NCI-H526 (cell line): ENCODE data around the gene FAM217A.
"Not testable (repeated sequence)": the region's sequence is repeated elsewhere in the genome, so short reads cannot be mapped to it uniquely, and the experiment has no call there.

ENCODE experiments used
- DNase-seq, 2 experiments: peaks; one replicate each; lab custom pipeline; 2025; lab: John Stamatoyannopoulos, UW

Gene FAM217A, protein sequence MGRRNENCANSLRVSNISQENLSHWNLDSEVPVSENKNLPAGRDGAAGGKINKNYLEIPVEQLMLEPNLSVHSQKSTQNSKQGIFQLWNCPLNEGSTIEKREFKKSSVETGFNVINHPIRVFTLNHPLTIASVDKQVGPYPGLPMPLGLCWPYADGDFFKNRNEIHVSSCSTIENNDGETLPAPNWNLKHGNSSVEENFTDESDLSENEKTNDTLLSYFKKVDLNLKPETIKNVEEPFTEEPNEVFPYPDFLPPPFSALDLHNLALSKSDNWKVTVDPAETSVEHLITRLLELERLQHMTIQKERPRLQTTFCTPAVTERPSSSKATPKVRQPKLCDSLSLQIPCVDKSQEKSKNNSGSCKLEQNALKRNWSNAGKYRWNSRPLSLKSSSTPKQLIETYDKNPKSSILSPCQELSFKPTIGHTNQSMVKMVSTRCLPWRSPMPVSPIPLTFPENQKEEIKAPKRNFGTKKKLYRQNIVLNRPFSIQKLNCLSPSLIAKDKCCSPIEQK

GRCh38 chr6:4078691-4079471 is at the start of gene FAM217A:
TSS of gene FAM217A (minus strand) at chr6:4079137. CDS start at chr6:4077414, 1,723 bp downstream.
- DNase-seq, result no peak

DNA sequence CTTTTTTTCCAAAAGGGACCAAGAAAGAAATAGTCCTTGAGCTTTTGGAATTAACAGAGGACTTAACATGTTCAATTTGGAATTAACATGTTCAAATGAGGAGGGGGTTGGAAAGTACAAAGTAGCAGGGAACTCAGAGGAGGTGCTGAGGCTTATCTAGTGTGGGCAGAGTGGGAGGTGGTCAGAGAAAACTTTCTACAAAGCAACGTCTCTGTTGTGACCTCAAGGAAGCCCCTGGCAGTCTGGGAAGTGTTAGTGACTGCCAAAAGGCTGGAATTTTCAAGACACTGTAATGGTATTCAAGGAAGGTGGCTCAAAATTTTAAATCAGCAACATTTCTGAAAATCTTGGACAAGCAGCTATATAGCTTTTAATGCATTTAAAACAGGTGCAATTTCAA is 49.1 kb upstream of the FAM217A start:
- no peak for DNase-seq

DNA sequence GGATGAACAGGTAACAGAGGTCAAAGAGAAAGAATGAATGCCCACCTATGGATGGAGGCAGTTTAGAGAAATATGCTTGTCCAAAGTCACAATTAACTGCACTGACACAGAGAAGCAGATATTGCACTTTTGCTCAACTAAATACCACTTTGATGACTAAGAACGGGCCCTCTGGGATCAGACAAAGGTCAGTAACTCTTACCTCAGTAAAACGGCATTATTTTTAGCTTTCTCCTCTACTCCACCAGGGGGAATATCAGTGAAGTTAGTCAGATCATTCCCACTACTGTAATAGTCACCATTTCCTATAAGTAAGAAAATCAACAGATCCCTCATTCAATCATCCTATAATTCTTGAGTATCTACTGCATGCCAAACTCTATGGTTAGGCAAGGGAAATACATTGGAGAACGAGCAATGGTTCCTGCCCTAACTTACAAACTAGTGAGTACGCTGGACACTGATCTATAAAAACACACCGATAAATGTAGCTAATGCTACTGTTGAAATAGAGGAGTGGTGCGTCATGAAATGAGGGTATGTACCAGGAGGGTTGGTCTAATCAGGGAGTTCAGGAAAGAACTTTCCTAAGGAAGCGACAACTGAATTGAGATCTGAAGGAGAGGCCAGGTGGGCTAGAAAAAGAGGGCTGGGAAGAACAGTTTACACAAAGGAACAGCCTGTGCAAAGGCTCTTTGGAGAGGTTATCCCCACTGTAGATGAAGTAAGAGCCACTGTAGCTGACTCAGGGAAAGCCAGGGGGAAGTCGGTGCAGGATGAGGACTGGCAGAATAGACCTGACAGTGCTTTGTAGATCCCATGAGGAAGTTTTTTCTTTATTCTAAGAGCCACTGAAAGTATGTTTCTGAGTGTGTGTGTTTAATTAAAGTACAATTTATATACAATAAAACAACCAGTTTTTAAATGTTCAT is 47.3 kb upstream of the FAM217A start:
- DNase-seq, result no peak

- DNase-seq, result no peak
These were observed 46.6 kb upstream of the FAM217A start for GRCh38 chr6:4125500-4125899.

DNA sequence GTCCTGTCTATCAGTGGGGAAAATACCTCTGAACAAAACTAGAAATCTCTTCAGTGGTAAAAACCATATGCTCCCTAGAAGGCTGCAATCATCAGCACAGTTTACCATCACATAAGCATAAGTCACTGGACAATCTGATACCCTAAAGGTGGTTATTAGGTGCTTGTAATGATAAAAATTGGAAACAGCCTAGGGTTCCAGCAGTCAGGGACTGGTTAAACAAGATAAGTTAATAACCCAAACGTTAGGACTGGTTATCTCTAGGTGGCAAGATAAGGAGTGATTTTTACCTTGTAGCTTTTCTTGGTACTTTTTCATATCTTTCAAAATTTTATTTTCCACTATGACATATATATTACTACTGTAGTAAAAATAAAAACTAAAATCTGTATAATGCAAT is 45.4 kb upstream of the FAM217A start:
- DNase-seq, result no peak

DNA sequence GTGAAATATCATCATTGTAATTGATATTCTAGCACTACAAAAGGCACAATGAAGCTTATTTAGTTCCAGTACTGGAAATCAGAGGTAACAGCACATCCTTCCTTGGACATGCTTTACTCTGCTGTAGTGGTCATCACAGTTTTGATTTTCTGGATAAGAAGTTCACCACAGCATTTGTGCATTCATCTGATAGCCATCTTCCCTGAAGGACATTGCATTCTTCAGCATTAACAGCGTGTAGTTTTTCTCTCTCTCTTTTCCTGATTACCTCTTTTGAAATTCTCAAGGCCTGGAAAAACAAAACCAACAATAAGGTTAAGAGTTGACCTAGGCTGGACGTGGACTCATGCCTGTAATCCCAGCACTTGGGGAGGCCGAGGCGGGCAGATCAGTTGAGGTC is 36.8 kb upstream of the FAM217A start:
- no peak for DNase-seq

GRCh38 chr6:4114123-4114522 is 35.2 kb upstream of the FAM217A start:
- DNase-seq, result no peak

DNA sequence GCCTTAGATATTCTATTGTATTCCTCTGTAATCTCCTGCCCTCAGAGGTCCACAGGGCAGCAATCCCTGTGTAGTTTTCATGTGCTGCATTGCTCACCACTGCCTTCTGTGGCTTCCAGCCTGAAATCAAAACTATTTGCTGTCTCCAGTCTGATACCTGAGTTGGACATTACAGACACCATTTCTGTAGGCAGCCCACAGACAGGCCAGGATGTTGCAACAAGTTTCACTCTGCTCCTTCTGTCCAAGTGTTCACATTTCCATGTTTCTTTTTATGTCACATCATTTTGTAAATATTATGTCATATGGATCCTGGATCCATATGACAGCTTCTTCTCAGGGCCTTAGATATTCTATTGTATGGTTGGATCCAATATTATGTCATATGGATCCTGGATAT is 34.7 kb upstream of the FAM217A start:
- no peak for DNase-seq

DNA sequence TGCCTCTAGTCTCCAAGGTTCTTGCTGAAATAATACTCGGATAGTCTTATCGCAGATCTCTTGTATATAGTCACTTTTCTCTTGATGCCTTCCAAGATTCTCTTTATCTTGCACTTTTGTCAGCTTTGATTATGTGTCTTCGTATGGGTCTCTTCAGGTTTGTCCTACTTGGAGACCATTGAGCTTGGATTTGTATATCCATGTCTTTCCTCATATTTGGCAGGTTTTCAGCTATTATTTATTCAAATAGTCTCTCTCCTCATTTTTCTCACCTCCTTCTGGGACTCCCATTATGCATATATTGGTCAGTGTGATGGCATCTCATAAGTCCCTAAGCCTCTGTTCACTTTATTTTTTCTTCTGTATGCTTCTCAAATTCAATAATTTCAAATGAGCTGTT is 33.4 kb upstream of the FAM217A start:
- DNase-seq, result no peak

DNA sequence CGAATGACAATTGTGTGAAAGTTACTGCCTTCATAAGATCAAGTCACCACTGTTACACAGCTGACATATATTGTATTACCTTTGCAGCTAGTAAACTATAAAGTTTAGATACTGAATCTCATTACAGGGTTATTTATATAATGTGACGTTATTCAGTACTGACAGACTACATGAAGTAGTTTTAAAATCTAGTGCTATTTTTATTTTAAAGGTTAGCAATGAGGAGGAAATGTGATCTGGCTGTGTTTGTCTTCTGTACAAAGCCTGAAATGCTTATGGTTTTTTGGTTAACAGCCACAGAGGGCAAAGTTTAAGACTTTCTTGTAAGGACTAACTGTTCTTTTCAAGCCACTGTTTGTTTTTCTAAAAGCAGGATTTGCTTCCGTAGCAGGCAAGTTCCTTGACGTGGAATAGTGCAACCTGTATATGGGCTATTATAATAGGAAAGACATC is 30.5 kb upstream of the FAM217A start:
- DNase-seq, result not testable (repeated sequence)

- DNase-seq, result no peak
These were observed 29.7 kb upstream of the FAM217A start for GRCh38 chr6:4108561-4109093.

- peak in 1 of 2 experiments; percentile 11 for DNase-seq
These were observed 28.9 kb upstream of the FAM217A start for GRCh38 chr6:4107873-4108272.

DNA sequence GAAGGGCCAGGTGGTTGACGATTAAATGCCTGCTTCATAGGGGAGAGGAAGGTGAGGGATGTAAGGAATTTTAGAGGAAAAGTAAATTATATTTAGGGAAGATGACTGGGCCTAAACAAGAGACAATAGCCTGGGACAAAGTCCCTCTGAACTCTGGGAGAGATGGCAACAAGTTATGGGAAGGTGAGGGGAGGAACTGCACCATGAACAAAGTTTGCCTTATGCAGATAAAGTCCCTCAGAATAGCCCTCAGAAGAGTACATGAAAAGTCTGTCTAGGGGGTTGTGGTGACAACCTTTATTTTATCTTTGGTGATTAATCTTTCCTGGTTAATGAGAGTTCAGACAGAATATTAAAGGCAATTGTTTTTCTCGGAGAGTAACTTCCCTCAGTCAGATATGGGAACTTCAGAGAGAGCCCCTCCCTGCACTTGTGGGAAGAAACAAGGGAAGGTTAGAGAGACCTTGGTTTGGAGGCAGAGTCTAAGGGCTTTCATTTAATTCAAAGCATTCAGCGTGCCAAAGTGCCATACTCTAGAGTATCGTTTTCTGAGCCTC is 27.1 kb upstream of the FAM217A start:
- no peak for DNase-seq

DNA sequence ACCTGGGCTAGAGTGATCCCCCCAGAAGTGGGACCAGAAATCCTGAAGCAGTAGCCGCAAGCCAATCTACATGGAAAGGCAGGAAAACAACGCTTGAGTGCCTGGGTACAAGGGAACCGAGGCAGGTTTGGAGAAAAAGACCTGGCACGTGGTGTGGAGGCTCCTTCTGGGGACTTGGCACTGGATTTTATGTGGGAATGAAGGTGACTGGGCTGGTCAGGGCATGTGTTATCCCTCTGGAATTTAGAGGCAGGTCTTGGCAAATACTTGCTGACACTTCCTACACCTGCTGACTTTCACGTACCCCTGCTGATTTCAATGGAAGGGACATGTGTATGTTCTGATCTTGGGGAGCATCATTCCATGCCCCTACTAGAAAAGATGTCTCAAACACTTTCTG is 25.0 kb upstream of the FAM217A start:
- no peak for DNase-seq

DNA sequence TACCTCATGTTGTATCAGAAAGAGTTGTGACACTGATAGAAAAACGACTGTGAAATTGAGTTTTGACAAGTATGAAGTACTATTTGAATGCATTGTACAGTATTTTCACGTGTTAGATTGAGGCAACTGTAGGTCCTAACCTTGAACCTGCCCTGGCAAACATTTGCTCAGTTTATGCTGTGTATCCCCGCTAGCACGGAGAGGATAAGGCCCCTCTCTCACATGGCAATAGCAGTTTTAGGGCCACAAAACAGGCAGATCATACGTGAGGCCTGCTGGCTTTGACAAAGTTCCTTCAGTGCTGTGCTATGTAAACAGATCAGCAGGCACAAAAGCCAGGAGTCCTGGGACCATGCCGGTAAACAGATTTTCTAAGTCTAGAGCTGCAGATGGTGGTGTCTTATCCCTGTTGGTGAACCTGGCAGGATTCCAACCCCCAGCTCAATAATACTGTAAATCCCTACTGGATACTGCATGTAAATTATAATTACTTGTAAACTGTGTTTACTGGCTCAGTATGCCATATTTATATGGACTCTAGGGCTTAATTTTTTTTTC is 23.8 kb upstream of the FAM217A start:
- DNase-seq, result no peak

- no peak for DNase-seq
These were observed 22.4 kb upstream of the FAM217A start for GRCh38 chr6:4101298-4101697.

- DNase-seq, result no peak
These were observed 21.7 kb upstream of the FAM217A start for GRCh38 chr6:4100655-4101054.

DNA sequence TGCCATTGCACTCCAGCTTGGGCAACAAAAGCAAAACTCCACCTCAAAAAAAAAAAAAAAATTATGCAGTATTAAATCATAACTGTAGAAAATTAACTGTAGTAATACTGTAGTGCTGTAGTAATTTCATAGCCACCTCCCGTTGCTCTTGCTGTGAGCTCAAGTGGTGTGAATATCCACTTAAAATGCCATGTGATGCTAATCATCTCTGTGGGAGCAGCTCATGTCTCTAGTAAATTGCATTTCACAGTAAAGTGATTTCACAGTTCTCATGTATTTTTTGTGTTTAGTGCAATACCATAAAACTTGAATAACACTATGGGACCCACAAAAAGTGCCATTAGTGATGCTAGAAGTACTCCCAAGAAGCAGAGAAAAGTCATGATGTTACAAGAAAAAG is 14.4 kb upstream of the FAM217A start:
- DNase-seq, result no peak

- no peak for DNase-seq
These were observed 13.0 kb upstream of the FAM217A start for GRCh38 chr6:4091941-4092340.

- DNase-seq, result not testable (repeated sequence)
These were observed 11.1 kb upstream of the FAM217A start for GRCh38 chr6:4090043-4090442.

DNA sequence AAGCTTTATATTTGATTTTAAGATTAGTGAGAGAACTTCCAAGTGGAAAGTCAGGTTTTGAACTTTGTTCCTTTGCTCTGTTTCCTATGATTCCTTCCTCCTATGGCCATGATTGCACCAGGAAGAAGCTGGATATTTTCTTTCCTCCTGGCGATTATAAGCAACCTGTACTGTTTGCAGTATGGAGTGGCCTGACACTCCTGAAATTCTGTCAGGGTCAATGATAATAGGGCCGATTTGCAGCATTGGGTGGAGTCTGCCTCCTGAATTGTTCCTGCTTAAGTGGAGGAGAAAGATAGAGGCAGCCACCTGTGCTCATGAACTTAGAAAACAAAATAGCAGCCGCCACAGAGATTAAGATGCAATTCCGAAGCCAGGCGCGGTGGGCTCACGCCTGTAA is 9.8 kb upstream of the FAM217A start:
- DNase-seq, result no peak
